CD14-positive monocyte (primary cell): ENCODE results near the gene ACTG1. TPM values are rescaled to one million over a fixed set of nuclear protein-coding genes. Genes with fewer than 3 reads are reported as not detected.
A peak's percentile ranks its signal among the peaks of the same experiment; 100 is the strongest.

Source experiments
- DNase-seq, 3 donors: peaks; one replicate each; pipeline ENCODE4 v3.0.0-alpha.2; 2011 to 2022
- H2AFZ ChIP-seq: 2 replicates; pipeline ENCODE4 v1.6.0; 2012; ENCODE audit warnings: mild to moderate bottlenecking, low read depth, low read length, inconsistent platforms; ENCODE audit not compliant: insufficient read depth, poor library complexity, severe bottlenecking
- H3K27ac ChIP-seq, 2 donors: 1 replicate in 1 of 2; 2 replicates in 1 of 2; pipeline ENCODE4 v1.5.1; 2012 to 2013; ENCODE audit warnings: low read length in 2 of 2, control low read depth in 1 of 2, inconsistent platforms in 1 of 2, low read depth in 1 of 2, mild to moderate bottlenecking in 1 of 2
- H3K27me3 ChIP-seq, 2 donors: one replicate each; pipeline versions ENCODE4 v1.6.0 to v1.6.1; 2011 to 2013; ENCODE audit warnings: low read length in 2 of 2; ENCODE audit not compliant: control insufficient read depth in 2 of 2, insufficient read depth in 2 of 2
- H3K36me3 ChIP-seq, 2 donors: replicated peaks in 1 of 2; 1 replicate in 1 of 2; 2 replicates in 1 of 2; pipeline versions ENCODE4 v1.5.1 to v1.6.1; 2012 to 2013; ENCODE audit warnings: low read length in 2 of 2, control low read depth in 1 of 2, inconsistent platforms in 1 of 2, mild to moderate bottlenecking in 1 of 2; ENCODE audit not compliant: insufficient read depth in 2 of 2, control insufficient read depth in 1 of 2
- H3K4me1 ChIP-seq, 2 donors: 1 replicate in 1 of 2; 2 replicates in 1 of 2; pipeline versions ENCODE4 v1.5.1 to v1.6.1; 2012 to 2013; ENCODE audit warnings: low read length in 2 of 2, control low read depth in 1 of 2, inconsistent platforms in 1 of 2, mild to moderate bottlenecking in 1 of 2, moderate library complexity in 1 of 2; ENCODE audit not compliant: insufficient read depth in 2 of 2, control insufficient read depth in 1 of 2
- H3K4me2 ChIP-seq: replicated peaks from 2 replicates; pipeline ENCODE3; 2012; ENCODE audit warnings: low read length, moderate library complexity, mild to moderate bottlenecking; ENCODE audit not compliant: poor library complexity, severe bottlenecking; ENCODE audit errors: extremely low read depth
- H3K4me3 ChIP-seq, 3 experiments: fragments of 200-600 bp in 1 of 3; sonication (generic) in 1 of 3; replicated peaks in 1 of 3; 1 replicate in 2 of 3; 2 replicates in 1 of 3; pipeline ENCODE4 v1.5.1; 2011 to 2013; ENCODE audit warnings: low read length in 3 of 3, mild to moderate bottlenecking in 3 of 3, control low read depth in 2 of 3, low read depth in 2 of 3, inconsistent platforms in 1 of 3, moderate library complexity in 1 of 3
- H3K79me2 ChIP-seq: 2 replicates; pipeline ENCODE4 v1.6.0; 2012; ENCODE audit warnings: mild to moderate bottlenecking, control low read depth, inconsistent platforms, low read length, moderate library complexity; ENCODE audit not compliant: insufficient read depth
- H3K9ac ChIP-seq: 2 replicates; pipeline ENCODE4 v1.6.0; 2017; ENCODE audit warnings: low read length, mild to moderate bottlenecking; ENCODE audit not compliant: insufficient read depth, poor library complexity, severe bottlenecking
- H3K9me3 ChIP-seq, 2 donors: replicated peaks in 1 of 2; 1 replicate in 1 of 2; 2 replicates in 1 of 2; pipeline versions ENCODE4 v1.5.1 to v1.6.1; 2012 to 2013; ENCODE audit warnings: low read length in 2 of 2, control low read depth in 1 of 2; ENCODE audit not compliant: control insufficient read depth in 1 of 2, insufficient read depth in 1 of 2
- H4K20me1 ChIP-seq: 2 replicates; pipeline ENCODE4 v1.6.0; 2012; ENCODE audit warnings: mild to moderate bottlenecking, low read length, control low read depth, moderate library complexity; ENCODE audit not compliant: insufficient read depth
- H3K27ac Mint-ChIP-seq, 7 donors: one replicate each; pipeline ENCODE4 v1.8.0; 2020; ENCODE audit warnings: mild to moderate bottlenecking in 7 of 7, mixed read lengths in 7 of 7, moderate library complexity in 6 of 7, inconsistent platforms in 2 of 7
- H3K27me3 Mint-ChIP-seq, 3 donors: one replicate each; pipeline ENCODE4 v1.8.0; 2021 to 2022; ENCODE audit warnings: low read depth in 3 of 3, mild to moderate bottlenecking in 3 of 3, mixed read lengths in 3 of 3, moderate library complexity in 3 of 3, inconsistent platforms in 1 of 3
- H3K36me3 Mint-ChIP-seq, 2 donors: one replicate each; pipeline ENCODE4 v1.8.0; 2020; ENCODE audit warnings: mixed read lengths in 2 of 2, inconsistent platforms in 1 of 2, mild to moderate bottlenecking in 1 of 2
- H3K4me1 Mint-ChIP-seq: one replicate; pipeline ENCODE4 v1.8.0; 2020; ENCODE audit warnings: mild to moderate bottlenecking, mixed read lengths
- H3K4me3 Mint-ChIP-seq, 2 donors: one replicate each; pipeline ENCODE4 v1.8.0; 2020; ENCODE audit warnings: mild to moderate bottlenecking in 2 of 2, mixed read lengths in 2 of 2, moderate library complexity in 1 of 2
- H3K9me3 Mint-ChIP-seq, 7 donors: one replicate each; pipeline ENCODE4 v1.8.0; 2020 to 2022; ENCODE audit warnings: mixed read lengths in 7 of 7, mild to moderate bottlenecking in 6 of 7, moderate library complexity in 6 of 7, inconsistent platforms in 2 of 7
- WGBS: methylation state at CpG from one replicate; pipeline ENCODE4 v1.1.5; 2013; ENCODE audit warnings: missing lambda C conversion rate; ENCODE audit not compliant: insufficient coverage; 5-methylcytosine and 5-hydroxymethylcytosine counted together
- intact Hi-C, 2 donors: fragments of 100-400 bp; cut with micrococcal nuclease; formaldehyde crosslinking; loops; one replicate each; pipeline versions ENCODE4 v1.15.0 to v1.15.1; 2023
- polyA plus RNA-seq, 3 donors: library from polyadenylated mRNA; depleted of rRNA in 1 of 3; unstranded in 2 of 3; stranded (reverse) in 1 of 3; fragments of 300-500 nt in 2 of 3; fragments of >200 nt in 1 of 3; fragmentation: Illumina TruSeq in 2 of 3; gene quantifications; 1 replicate in 2 of 3; 2 replicates in 1 of 3; pipeline ENCODE4 v1.2.3, GENCODE V29; 2012 to 2021
- TF ChIP-seq, protein P1 (sequence below): fragments of 200-600 bp; IDR thresholded peaks from one replicate; pipeline ENCODE4 v1.8.0; 2022; ENCODE audit warnings: antibody characterized with exemption, mild to moderate bottlenecking

Gene ACTG1
- polyA plus RNA-seq, 3 donors: 1,133 to 3,195 (median 1,620) TPM

DNA sequence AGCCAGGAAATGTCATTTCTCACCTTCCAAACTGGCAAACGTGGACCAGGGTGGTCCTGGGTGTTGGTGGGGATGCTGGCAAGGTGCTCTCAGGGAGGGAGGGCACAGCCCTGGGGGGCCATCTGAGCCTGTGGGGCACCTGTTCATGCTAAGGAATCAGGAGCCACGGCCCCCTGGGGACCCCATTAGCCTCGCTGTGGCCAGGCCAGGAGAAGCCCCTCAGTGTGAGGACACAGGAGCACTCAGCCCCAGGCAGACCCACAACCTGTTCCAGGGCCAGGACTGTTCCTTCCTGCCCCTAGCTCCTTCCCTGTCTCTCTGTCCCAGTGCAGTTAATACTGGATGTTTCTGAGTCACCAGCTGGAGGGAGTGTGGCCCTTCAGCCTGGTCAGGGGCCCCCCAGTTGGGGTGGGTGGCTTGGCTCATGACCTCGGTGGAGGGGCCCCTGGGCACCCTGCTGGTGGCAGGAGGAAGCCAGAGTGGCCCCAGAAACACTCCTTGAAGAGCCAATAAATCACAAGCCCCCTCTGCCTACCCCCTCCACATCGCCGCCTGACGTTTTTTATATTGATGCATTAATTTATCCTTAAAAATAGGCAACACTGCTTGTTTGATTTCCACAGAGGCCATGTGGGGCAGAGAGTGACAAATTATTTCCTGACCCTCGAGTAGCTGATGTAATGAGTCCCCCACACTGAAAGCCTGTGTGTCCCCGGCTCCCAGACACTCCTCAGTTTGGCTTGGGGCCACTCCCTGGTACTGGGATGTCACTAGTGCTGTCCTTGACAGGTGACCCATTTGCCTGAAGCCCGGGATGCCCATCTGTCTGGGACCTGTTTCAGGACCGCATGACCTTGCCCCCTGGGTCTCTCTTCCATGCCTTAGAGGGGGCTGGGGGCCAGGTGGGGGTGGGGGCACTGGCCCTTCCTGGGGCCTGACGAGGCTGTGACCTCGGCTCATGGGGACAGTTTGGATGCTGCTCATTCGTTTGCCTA lies 22.3 kb downstream of the ACTG1 start:
- intact Hi-C loops: loop anchor here in 1 of 2 donors (10.0 kb wide), 1 partner anchor 205 kb away; no protein-coding TSS in a partner anchor
- Histone ChIP-seq H3K4me1 (peaks cover 20 to 29% of the 10 kb centered on the region in 2 donors), H3K9ac (no peak overlapping the region), H2AFZ (no peak overlapping the region), H3K79me2 (no peaks in the 10 kb centered on the region), H3K27ac (no peak overlapping the region), H3K4me3 (no peak overlapping the region), H3K4me2 (no peak overlapping the region), H4K20me1 (no peaks in the 10 kb centered on the region), H3K9me3 (no peaks in the 10 kb centered on the region), H3K36me3 (no peaks in the 10 kb centered on the region), H3K27me3 (peaks cover 0 to 14% of the 10 kb centered on the region in 2 donors)
- Mint-ChIP-seq H3K27ac (no peak overlapping the region), H3K27me3 (peaks cover 21 to 43% (median 27%) of the 10 kb centered on the region in 3 donors), H3K4me1 (peaks cover 23% of the 10 kb centered on the region), H3K36me3 (no peaks in the 10 kb centered on the region), H3K9me3 (peaks cover 0 to 2% (median 0%) of the 10 kb centered on the region in 7 donors), H3K4me3 (peak overlapping the region in 1 of 2 donors; percentile 16)
- TF ChIP-seq, protein P1, sequence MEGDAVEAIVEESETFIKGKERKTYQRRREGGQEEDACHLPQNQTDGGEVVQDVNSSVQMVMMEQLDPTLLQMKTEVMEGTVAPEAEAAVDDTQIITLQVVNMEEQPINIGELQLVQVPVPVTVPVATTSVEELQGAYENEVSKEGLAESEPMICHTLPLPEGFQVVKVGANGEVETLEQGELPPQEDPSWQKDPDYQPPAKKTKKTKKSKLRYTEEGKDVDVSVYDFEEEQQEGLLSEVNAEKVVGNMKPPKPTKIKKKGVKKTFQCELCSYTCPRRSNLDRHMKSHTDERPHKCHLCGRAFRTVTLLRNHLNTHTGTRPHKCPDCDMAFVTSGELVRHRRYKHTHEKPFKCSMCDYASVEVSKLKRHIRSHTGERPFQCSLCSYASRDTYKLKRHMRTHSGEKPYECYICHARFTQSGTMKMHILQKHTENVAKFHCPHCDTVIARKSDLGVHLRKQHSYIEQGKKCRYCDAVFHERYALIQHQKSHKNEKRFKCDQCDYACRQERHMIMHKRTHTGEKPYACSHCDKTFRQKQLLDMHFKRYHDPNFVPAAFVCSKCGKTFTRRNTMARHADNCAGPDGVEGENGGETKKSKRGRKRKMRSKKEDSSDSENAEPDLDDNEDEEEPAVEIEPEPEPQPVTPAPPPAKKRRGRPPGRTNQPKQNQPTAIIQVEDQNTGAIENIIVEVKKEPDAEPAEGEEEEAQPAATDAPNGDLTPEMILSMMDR: no peak
- WGBS: 71% methylated on average over 7 of the region's 14 CpGs
- no peak for DNase-seq
